ENCODE results near the gene PRPH2.
"Not testable (repeated sequence)": the region's sequence is repeated elsewhere in the genome, so short reads cannot be mapped to it uniquely, and the experiment has no call there.

Gene PRPH2

DNA sequence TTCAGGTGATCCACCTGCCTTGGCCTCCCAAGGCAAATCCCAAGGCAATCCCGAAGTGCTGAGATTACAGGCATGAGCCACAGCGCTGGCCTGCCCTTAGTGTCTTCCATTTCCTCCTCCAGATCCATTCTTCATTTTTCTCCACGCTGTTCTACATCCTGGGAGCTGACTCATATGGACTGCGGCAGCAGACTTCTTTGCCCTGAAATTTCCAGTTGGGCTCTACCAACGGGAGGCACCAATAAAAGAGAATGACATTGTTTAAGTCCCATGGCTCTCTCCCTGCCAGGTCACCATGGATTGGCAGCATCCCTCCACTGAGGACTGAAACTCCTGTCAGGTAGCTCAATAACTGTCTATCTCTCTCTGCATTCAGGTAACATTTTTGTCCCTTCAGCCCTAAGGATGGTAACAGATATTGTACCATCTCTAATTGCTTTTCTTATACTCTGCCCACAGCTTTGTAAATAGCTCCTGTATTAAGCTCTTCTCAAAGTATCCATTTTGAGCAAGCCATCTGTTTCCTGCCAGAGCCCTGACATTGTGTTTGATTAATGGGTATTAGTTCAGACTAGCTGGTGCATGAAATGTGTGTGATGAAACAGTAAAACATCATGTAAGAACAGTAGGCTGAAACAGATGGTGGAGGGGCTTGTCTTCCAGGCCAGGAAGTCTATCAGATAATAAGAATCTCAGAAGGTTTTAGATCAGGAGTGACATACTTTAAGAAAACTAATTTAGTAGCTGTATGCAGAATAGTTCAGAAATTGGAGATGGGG, 19.9 kb upstream of the PRPH2 start:
- DNase-seq (ENCODE audit: low read depth in 2 of 2): no peak

DNA sequence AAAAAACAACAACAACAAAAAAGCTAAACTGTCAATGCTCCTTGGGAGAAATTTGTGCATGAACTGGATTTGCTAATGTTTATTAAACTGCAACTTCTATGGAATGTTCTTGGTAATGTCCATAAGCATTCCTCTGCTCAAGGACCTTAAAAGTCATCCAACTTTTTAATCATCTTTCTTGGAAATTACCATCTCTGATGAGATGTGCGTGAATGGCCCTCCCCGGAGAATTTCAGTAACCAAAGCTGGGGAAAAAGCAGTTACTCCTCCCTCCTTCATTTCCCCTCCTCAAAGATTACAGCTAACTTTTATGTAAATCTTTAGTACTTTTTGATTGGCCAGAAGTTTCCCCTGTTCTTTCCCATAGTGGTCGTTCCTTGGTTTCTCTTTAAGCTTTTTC, 18.3 kb upstream of the PRPH2 start:
- no peak for DNase-seq (ENCODE audit: low read depth in 2 of 2)

DNA sequence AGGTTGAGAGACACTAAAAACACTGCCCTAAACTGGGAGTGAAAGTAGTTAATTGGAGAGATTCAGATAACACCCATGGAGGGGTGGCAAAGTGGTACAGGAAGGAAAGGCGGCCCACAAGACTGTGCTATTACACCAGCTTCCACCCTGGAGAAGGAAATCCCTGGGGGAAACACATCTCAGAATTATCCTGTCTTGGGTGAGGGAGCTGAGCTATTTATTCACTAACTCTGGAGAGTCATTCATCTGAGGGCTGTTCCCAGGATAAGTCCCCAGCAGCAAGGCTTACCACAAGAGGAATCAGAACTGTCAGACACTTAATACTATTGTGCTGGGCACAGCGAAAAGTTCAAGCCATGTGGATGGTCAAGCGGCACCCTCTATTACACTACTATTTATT, 13.6 kb upstream of the PRPH2 start:
- DNase-seq (ENCODE audit: low read depth in 2 of 2): no peak

DNA sequence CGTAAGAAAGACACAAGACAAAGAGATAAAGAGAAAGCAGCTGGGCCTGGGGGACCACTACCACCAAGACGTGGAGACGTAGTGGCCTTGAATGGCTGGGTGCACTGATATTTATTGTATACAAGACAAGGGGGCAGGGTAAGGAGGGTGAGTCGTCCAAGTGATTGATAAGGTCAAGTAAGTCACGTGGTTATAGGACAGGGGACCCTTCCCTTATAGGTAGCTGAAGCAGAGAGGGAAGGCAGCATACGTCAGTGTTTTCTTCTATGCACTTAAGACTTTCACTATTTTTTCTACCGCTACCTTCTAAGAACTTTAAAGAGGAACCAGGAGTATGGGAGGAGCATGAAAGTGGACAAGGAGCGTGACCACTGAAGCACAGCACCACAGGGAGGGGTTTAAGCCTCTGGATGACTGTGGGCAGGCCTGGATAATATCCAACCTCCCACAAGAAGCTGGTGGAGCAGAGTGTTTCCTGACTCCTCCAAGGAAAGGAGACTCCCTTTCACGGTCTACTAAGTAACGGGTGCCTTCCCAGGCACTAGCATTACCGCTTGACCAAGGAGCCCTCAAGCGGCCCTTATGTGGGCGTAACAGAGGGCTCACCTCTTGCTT, 11.6 kb upstream of the PRPH2 start:
- not testable (repeated sequence) for DNase-seq (ENCODE audit: low read depth in 2 of 2)

DNA sequence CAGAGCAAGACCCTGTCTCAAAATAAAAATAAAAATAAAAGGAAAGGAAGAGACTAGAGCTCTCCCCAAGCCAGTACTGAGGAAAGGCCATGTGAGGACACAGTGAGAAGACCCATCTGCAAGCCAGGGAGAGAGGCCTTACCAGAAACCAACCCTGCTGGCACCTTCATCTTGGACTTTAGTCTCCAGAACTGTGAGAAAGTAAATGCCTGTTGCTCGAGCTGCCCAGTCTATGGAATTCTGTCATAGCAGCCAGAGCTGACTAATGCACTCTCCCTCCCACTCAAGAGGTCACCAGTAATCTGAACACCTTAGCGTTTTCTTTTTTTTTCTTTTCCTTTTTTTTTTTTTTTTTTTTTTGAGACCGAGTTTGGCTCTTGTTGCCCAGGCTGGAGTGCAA, 7.3 kb upstream of the PRPH2 start:
- DNase-seq (ENCODE audit: low read depth in 2 of 2): no peak

DNA sequence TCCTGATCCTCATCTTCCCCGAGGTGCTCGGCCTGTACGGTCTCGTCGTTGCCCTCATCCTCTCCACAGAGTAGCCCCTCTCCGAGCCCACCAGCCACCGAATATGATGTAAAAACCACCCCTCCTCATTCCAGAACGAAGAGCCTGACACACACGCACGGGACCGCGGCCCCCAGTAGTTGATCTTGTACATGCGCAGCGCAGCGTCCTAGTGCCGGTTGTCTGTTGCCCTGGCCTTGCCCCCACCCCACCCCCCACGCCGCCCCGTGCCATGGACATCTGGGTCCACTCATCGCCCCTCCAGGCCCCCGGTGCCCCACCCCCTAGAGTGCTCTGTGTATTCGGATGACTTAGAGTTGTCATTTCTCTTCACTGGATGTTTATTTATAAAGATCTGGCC, 5.2 kb upstream of the PRPH2 start:
- no peak for DNase-seq (ENCODE audit: low read depth in 2 of 2)

DNA sequence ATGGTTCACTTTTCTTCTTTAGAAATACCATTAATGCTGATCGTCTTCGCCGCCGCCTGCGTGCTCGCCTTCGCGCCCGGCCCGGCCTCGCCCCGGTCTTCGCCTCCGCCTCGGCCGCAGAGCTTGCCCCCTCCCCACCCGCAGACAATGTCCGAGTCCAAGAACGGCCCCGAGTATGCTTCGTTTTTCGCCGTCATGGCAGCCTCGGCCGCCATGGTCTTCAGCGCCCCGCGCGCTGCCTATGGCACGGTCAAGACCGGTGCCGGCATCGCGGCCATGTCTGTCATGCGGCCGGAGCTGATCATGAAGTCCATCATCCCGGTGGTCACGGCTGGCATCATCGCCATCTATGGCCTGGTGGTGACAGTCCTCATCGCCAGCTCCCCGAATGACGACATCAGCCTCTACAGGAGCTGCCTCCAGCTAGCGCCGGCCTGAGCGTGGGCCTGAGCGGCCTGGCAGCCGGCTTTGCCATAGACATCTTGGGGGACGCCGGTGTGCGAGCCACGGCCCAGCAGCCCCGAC, 4.8 kb upstream of the PRPH2 start:
- no peak for DNase-seq (ENCODE audit: low read depth in 2 of 2)

DNA sequence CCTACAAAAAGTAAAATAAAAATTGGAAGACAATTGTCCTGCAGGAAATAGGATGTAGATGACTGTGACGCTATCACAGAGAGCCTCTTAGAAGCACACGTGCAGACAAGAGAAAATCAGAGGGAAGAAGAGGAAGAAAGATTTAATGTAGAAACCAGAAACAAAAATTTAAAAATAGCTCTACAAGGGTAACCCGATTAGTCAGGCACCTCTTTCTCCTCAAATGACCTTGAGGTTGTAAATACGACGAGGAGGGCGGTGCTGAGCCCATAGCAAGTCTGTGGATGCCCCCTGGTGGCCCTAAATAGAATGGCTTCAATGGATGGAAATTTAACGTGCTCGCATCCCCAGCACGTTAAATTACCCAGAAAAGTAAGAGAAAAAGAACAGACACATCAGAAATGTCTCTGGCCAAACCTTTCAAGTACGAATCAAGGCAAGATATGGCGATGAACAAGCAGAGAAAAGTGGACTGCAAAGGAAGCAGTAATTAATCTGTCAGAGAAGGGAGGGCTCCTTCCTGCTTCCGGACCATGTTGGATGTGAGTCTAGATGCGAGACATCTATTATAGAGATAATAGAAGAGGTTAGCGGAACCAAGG, 4.2 kb upstream of the PRPH2 start:
- peak; percentile 42 to 56 for DNase-seq (ENCODE audit: low read depth in 2 of 2)

DNA sequence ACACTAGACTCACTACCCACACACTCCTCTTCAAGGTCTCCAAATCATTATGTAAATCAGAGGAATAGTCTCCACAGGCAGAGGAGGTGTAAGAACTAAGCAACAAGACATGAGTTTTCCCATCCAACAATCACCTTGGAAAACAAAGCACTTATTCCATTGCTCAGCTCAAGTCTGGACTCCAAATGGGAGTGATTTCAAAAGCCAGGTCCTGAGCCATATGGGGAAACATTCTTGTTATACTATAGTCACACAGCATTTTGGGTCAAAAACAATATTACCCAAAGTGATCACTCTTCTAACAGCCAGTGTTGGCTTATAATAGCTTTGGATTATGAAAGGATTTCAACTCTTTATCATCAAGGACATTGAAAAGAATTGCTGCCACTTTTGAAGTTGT, 3.6 kb upstream of the PRPH2 start:
- no peak for DNase-seq (ENCODE audit: low read depth in 2 of 2)

DNA sequence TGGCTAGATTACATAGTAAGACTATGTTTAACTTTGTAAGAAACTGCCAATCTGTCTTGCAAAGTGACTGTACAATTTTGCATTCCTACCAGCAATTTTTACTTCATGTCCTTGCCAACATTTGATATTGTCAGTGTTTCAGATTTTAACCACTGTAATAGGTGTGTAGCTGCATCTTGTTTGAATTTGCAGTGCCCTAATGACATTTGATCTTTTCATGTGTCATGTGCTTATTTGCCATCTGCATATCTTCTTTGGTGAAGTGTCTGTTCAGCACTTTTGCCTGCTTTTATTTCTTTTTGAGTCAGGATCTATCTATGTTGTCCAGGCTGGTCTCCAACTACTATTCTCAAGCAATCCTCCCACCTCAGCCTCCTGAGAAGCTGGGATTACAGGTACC, 2.4 kb upstream of the PRPH2 start:
- no peak for DNase-seq (ENCODE audit: low read depth in 2 of 2)

DNA sequence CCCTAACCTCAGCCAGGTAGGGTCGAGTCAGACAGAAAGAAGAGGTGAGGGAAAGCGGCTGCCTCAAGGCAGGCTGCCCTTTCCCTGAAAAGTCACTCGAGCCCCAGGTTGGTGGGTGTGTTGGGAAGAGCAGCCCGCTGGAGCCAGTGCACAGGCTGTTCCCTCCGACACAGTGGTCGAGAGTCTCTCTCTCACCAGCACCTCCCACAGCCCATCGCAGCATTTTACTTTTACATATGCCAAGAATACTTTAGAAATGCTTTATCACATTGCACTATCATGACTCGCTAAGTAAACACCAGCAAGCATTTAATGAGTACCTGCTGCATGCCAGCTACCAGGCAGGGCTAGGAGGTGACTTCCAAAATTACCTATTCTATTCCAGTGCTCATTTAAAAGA, 1.7 kb downstream of the PRPH2 start:
- no peak for DNase-seq (ENCODE audit: low read depth in 2 of 2)

DNA sequence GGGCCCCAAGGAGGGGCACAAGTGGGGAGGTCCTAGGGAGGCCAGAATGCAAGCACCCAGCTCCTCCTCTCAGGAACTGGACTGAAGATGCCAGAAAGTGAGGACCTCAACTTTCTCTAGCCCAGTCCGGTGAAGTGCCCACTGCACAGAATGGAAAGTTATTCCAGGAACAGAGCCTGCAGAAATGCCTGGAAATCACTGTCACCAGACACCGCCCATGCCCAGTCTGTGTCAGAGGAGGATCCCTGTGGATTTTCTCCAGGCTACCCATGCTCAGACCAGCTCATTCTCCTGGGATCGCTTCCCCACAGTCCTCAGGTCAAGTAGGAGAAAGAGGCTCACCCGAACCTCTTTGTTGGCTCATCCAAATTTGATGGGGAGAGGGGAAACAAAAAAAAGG, 6.5 kb downstream of the PRPH2 start:
- DNase-seq (ENCODE audit: low read depth in 2 of 2): no peak

DNA sequence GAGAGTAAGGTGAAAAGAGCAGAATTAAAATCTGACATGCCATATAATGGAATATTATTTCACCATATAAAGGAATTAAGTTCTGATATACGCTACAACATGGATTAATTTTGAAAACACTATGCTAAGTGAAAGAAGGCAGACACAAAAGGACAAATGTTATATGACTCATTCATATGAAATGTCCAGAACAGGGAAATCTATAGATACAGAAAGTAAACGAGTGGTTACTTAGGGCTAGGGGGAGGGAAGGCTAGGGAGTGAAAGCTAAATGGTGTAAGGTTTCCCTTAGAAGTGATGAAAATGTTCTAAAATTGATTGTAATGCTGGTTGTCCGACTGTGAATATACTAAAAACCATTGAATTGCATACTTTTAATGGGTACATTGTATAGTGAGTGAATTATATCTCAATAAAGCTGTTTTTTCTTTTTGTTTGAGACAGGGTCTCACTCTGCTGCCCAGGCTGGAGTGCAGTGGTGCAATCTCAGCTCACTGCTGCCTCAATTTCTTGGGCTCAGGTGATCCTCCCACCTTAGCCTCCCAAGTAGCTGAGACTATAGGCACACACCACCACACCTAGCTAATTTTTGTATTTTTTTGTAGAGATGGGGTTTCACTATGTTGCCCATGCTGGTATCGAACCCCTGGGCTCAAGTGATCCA, 8.2 kb downstream of the PRPH2 start:
- DNase-seq (ENCODE audit: low read depth in 2 of 2): no peak

DNA sequence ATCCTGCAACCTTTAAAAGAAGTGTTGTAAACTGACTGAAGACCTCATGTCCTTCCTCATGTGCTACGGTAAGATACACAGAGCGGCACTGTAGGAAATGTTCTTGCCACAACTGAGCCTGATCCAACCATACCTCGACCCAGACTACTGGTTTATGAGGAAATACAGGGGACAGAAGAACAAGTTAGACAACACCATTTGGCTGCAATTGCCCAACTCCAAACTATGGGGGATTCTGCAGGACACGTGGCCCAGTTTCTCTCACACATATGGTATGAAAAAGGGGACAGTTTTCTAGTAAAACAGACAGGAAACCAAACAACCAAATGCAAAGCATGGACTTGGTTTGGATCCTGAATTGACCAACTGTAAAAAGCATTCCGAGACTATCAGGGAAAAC, 10.5 kb downstream of the PRPH2 start:
- DNase-seq (ENCODE audit: low read depth in 2 of 2): no peak

DNA sequence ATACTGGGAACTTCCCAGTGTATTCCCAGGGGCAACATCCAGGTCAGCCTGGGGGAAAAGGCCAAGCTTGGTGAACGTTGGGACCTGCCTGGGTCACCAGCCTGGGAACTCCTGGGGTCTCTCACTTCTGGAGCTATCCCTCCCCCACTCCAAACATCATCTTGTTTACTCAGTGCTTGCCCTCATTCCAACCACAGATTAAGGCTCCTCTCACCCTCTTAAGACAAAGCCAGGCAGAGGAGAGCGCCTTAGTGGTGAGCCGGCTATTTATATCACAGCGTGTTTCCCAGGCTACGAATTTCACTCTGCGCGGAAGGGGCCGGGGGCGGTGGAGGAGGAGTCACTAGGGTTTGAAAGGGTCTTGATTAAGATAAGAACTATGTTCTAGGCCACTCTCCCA, 12.1 kb downstream of the PRPH2 start:
- no peak for DNase-seq (ENCODE audit: low read depth in 2 of 2)

DNA sequence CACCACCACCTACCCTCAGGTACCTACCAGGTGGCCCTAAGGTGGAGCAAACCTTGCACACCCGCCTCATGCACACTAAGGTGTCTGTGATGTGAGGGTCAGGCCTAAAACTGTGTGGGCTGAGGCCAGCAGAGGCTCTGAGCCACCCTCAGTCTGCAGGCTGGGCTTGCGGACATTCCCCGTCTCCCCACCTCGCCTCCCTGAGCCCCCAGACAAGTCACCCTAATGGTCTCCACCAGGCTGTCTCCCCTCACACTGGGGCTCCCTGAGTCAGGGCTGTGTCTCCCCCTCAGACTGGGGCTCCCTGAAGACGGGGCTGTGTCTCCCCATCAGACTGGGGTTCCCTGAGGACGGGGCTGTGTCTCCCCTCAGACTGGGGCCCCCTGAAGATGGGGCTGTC, 12.5 kb downstream of the PRPH2 start:
- DNase-seq (ENCODE audit: low read depth in 2 of 2): no peak

DNA sequence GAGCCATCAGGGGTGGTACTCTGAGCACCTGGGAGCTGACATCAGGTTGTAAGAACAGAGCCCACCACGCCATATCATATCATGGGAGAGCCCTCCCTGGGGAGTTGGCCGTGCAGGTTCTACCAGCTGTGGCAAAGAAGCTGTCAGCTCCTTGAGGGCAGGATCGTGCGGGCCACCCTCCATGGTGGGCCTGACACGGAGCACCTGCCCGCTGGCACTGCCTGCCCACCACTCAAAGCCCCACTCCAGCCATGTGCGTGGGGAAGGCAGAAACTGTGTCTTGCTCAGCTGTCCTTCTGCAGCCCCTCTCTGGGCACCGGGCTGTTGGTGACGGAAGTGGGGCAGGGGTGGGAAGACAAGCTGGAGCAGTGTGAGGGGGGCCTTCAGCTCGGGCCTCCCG, 14.3 kb downstream of the PRPH2 start:
- no peak for DNase-seq (ENCODE audit: low read depth in 2 of 2)

DNA sequence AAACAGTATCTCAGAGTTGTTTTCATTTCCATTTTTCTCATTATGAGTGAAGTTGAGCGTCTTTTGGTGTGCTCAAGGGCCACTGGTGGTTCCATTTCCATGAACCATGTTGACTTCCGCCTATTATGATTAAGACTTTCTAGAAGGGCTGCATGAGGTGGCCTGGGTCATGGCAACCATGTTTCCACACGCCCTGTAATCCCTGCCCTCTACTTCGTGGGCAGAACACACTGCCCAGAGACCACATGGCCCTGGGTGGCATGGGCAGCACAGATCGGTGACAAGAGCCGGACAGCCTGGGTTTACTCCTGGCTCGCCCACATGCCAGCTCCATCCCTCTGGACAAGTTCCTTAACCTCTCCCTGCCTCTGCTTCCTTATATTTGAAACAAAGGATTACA, 14.8 kb downstream of the PRPH2 start:
- no peak for DNase-seq (ENCODE audit: low read depth in 2 of 2)

DNA sequence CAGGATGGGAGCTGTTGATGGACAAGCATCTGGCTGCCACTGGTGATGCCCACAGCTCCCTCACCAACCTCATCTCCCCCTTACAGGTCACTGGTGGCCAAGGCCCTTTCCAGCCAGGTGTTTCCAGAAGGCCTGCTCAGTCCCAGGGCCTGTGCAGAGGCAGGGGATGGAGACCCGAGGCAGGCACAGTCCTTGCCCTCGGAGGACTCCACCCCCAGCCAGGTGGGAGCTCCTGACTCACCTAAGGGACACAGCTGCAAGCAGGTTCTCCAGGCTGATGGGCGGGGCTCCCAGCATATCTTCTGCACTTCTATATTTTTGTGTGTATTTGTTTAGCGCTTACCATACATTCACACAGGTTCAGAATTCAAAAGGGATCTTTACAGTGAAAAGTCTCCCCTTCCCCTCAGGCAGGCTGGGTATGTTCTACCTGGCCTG, 17.4 kb downstream of the PRPH2 start:
- no peak for DNase-seq (ENCODE audit: low read depth in 2 of 2)

DNA sequence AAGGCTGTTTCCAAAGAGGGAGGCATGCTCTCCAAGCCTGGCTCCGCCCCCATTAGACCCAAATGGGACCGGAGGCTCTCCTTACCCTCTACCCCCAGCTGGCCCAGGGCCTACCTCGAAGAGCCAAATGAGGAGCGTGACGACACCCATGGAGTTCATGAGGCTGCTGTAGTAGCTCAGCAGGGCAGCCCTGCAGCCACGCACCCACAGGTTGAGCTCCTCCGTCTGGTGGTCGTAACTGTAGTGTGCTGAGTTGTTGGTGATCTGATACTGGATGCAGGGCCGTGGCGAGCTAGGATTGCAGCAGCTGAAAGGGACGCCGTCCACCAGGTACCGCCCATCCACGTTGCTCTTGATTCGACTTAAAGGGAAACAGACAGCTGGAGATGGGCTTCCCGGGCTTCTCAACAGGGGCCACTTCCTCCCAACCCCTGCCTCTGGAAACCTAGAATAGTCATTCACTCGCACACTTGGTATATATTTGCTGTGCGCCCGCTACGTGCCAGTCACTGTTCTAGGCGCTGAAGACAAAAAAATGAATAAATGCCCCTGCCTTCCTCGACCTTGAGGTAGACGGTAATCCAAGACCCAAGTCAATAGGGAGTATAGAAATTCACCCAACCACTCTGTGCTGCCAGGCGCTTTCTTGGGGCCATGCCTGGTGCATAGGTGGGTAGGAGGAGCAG, 18.0 kb downstream of the PRPH2 start:
- no peak for DNase-seq (ENCODE audit: low read depth in 2 of 2)

DNA sequence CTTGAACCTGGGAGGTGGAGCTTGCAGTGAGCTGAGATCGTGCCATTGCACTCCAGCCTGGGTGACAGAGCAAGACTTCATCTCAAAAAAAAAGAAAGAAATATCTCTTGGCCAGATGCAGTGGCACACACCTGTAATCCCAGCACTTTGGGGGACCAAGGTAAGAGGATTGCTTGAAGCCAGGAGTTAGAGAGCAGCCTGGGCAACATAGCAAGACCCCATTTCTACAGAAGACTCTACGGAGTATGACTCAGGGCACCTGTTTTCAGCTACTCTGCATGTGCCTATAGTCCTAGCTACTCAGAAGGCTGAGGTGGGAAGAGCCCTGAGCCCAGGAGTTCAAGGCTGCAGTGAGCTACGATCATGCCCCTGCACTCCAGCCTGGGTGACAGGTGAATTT, 19.6 kb downstream of the PRPH2 start:
- DNase-seq (ENCODE audit: low read depth in 2 of 2): not testable (repeated sequence)

DNA sequence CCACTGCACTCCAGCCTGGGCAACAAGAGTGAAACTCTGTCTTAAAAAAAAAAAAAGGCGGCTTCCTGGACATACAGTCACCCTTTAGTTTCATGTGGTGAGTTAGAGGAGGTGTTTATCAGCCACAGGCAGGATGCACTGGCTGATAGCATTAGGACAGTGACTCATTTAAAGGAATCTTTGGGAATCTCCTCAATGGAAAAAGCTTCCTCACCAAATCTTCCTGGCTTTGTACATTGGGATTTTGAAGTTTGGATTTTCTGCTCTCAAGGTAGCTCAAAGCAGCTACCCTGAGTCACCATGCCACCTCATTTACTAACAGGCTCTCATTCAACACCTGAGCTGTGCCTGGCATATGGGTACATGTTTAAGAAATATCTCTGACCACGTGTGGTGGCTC, 20.2 kb downstream of the PRPH2 start:
- DNase-seq (ENCODE audit: low read depth in 2 of 2): no peak
